ENCODE results near the gene OTP.

DNA sequence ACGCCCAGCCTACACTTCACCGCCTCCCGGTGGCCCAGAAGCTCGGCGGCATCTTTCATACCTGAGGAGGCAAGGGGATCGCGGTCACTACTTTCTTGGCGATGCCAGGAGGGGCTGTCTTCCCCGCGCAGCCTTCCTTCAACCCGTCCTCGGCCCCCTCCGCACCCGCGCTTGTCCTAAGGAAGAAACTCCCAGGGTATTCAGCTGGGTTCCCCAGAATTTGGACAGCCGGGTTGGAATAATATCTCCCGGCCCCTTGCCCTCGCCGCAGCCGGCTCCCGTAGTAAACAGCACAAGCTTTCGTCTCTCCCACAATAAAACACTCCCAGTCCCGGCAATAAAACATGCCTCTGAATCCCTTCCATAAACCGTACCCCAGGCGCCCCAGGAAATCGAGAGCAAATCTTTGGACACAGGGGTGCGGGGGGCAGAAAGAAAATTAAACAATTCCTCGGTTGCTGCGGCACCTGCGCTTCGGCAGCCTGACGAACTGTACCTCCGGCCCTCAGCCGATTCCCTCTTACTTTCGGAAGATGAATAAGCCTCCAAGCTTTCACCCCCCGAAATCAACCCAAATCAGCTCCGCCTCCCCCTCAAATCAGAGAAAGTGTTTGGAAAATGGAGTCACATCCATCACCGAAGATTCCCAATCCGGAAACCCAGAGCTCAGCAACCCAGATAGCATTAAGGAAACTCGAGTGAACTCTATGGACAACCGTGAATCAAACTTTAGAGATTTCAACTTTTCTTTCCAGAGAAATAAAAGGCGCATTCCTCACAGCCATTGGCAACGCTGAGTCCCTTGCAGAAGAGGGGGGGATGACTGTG is 1.1 kb downstream of the OTP start:
- TF ChIP-seq, protein P1, sequence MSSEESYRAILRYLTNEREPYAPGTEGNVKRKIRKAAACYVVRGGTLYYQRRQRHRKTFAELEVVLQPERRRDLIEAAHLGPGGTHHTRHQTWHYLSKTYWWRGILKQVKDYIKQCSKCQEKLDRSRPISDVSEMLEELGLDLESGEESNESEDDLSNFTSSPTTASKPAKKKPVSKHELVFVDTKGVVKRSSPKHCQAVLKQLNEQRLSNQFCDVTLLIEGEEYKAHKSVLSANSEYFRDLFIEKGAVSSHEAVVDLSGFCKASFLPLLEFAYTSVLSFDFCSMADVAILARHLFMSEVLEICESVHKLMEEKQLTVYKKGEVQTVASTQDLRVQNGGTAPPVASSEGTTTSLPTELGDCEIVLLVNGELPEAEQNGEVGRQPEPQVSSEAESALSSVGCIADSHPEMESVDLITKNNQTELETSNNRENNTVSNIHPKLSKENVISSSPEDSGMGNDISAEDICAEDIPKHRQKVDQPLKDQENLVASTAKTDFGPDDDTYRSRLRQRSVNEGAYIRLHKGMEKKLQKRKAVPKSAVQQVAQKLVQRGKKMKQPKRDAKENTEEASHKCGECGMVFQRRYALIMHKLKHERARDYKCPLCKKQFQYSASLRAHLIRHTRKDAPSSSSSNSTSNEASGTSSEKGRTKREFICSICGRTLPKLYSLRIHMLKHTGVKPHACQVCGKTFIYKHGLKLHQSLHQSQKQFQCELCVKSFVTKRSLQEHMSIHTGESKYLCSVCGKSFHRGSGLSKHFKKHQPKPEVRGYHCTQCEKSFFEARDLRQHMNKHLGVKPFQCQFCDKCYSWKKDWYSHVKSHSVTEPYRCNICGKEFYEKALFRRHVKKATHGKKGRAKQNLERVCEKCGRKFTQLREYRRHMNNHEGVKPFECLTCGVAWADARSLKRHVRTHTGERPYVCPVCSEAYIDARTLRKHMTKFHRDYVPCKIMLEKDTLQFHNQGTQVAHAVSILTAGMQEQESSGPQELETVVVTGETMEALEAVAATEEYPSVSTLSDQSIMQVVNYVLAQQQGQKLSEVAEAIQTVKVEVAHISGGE (CRISPR knock-in tag; IDR thresholded peaks at IDR 0.05): no peak
- TF ChIP-seq, protein P2, sequence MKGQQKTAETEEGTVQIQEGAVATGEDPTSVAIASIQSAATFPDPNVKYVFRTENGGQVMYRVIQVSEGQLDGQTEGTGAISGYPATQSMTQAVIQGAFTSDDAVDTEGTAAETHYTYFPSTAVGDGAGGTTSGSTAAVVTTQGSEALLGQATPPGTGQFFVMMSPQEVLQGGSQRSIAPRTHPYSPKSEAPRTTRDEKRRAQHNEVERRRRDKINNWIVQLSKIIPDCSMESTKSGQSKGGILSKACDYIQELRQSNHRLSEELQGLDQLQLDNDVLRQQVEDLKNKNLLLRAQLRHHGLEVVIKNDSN (IDR thresholded peaks at IDR 0.05; ENCODE audit: borderline replicate concordance, extremely low read length, insufficient read depth, low read depth, low read length): no peak
- TF ChIP-seq POLR2A (IDR thresholded peaks at IDR 0.05; ENCODE audit: low read depth, low read length) (no peak), CBFB (IDR thresholded peaks at IDR 0.05; ENCODE audit: low read depth) (no peak), TAF1 (IDR thresholded peaks at IDR 0.05; ENCODE audit: borderline replicate concordance, low read depth, low read length) (no peak), POLR2AphosphoS2 (IDR thresholded peaks at IDR 0.05; ENCODE audit: low read depth, low read length) (no peak)
- TF ChIP-seq, protein P3, sequence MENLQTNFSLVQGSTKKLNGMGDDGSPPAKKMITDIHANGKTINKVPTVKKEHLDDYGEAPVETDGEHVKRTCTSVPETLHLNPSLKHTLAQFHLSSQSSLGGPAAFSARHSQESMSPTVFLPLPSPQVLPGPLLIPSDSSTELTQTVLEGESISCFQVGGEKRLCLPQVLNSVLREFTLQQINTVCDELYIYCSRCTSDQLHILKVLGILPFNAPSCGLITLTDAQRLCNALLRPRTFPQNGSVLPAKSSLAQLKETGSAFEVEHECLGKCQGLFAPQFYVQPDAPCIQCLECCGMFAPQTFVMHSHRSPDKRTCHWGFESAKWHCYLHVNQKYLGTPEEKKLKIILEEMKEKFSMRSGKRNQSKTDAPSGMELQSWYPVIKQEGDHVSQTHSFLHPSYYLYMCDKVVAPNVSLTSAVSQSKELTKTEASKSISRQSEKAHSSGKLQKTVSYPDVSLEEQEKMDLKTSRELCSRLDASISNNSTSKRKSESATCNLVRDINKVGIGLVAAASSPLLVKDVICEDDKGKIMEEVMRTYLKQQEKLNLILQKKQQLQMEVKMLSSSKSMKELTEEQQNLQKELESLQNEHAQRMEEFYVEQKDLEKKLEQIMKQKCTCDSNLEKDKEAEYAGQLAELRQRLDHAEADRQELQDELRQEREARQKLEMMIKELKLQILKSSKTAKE (IDR thresholded peaks at IDR 0.05; ENCODE audit: low read depth, poor library complexity, severe bottlenecking): no peak
- TF ChIP-seq, protein P4, sequence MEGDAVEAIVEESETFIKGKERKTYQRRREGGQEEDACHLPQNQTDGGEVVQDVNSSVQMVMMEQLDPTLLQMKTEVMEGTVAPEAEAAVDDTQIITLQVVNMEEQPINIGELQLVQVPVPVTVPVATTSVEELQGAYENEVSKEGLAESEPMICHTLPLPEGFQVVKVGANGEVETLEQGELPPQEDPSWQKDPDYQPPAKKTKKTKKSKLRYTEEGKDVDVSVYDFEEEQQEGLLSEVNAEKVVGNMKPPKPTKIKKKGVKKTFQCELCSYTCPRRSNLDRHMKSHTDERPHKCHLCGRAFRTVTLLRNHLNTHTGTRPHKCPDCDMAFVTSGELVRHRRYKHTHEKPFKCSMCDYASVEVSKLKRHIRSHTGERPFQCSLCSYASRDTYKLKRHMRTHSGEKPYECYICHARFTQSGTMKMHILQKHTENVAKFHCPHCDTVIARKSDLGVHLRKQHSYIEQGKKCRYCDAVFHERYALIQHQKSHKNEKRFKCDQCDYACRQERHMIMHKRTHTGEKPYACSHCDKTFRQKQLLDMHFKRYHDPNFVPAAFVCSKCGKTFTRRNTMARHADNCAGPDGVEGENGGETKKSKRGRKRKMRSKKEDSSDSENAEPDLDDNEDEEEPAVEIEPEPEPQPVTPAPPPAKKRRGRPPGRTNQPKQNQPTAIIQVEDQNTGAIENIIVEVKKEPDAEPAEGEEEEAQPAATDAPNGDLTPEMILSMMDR (IDR thresholded peaks at IDR 0.05 in 2 of 3, conservative IDR thresholded peaks at IDR 0.05 in 1 of 3; ENCODE audit: control insufficient read depth in 2 of 3, extremely low read depth in 1 of 3, insufficient read depth in 1 of 3, low read depth in 3 of 3, low read length in 3 of 3): no peak
